HG03196 (cell line): Measurements from ENCODE around the gene DPM1.

Experiments
- ATAC-seq: cut with Tn5 transposase; IDR thresholded peaks from one replicate; pipeline ENCODE4 v1.9.1; 2021; ENCODE audit not compliant: unreplicated experiment

DPM1 gene

GRCh38 chr20:50900261-50900660, 58.1 kb downstream of the DPM1 start:
- no peak for ATAC-seq

GRCh38 chr20:50898475-50898874, 59.9 kb downstream of the DPM1 start:
- ATAC-seq: no peak

GRCh38 chr20:50895111-50895830, 63.1 kb downstream of the DPM1 start:
- ATAC-seq: no peak

GRCh38 chr20:50893620-50894019, 64.7 kb downstream of the DPM1 start:
- ATAC-seq: no peak

GRCh38 chr20:50892394-50892793, 65.9 kb downstream of the DPM1 start:
- ATAC-seq: no peak

- no peak for ATAC-seq
Measured at GRCh38 chr20:50891138-50891537, 67.2 kb downstream of the DPM1 start.

- no peak for ATAC-seq
Measured at GRCh38 chr20:50887576-50887975, 70.8 kb downstream of the DPM1 start.

- no peak for ATAC-seq
Measured at GRCh38 chr20:50886184-50886790, 72.0 kb downstream of the DPM1 start.

- ATAC-seq: no peak
Measured at GRCh38 chr20:50885781-50886180, 72.6 kb downstream of the DPM1 start.

- ATAC-seq: no peak
Measured at GRCh38 chr20:50885068-50885467, 73.3 kb downstream of the DPM1 start.
